Fibroblast of pulmonary artery (primary cell): Measurements from ENCODE around the gene RALA.
A peak's percentile ranks its signal among the peaks of the same experiment; 100 is the strongest.

Source experiments
- DNase-seq: peaks from one replicate; pipeline ENCODE4 v3.0.0-alpha.2; 2010; ENCODE audit warnings: low read depth
- H3K4me3 ChIP-seq: replicated peaks from 2 replicates; pipeline ENCODE4 v1.5.1; 2011; ENCODE audit warnings: low read depth, mild to moderate bottlenecking, control low read depth, low read length, moderate library complexity
- CTCF ChIP-seq: IDR thresholded peaks from 2 replicates; pipeline ENCODE4 v1.5.1; 2011; ENCODE audit warnings: mild to moderate bottlenecking, control low read depth, low read length, inconsistent platforms; ENCODE audit errors: missing control alignments

RALA gene

GRCh38 chr7:39695852-39696586 lies 72.6 kb downstream of the RALA start:
- TF ChIP-seq CTCF = no peak
- H3K4me3 ChIP-seq = no peak overlapping the region
- no peak for DNase-seq

DNA sequence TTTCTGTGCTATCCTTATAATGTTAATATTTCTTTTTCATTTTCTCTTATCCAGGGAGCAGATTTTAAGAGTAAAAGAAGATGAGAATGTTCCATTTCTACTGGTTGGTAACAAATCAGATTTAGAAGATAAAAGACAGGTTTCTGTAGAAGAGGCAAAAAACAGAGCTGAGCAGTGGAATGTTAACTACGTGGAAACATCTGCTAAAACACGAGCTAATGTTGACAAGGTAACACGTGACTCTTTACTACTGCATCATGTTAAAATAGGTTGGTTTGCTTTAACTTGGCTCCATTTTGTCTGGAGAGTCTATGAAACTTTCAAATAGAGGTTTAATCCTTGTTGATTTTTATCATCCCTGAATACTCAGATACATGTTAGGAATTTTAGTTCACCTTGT lies 73.3 kb downstream of the RALA start:
- no peak overlapping the region for H3K4me3 ChIP-seq
- DNase-seq = no peak
- no peak for TF ChIP-seq CTCF

DNA sequence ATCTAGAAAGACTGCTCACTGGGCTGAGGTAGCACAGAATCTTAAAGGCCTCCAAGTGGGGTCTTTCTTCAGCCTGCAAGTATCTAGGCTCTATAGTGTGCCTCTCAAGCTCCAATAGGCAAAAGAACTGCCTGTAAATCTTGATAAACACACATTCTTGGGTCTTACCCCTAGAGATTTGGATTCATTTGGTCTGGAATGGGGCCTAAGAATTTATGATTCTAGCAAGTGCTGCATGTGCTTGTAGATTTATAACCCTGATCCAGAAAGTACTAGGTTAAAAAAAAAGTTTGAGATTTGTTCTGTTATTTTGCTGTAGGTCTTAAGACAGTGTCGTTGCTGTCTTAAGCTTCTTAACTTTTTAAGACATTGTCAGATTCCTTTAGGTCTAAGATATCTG lies 74.1 kb downstream of the RALA start:
- DNase-seq = no peak

DNA sequence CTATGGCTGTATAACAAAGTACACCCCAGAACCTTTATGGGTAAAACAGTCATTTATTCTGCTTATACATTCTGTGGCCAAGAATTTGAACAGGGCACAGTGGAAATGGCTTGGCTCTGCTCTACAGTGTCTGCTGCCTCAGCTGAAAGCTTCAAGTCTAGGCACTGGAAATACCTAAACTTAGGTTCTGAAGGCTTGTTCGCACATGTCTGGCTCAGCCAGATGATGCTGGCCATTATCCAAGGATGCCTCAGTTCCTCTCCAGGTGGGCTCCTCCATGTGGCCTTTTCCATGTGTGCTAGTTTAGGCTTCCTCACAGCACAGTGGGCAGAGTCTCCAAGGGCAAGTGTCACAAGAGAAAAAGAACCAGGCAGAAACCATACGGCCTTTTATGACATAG lies 76.8 kb downstream of the RALA start:
- TF ChIP-seq CTCF = no peak
- no peak for DNase-seq
- H3K4me3 ChIP-seq = no peak overlapping the region

More for the DNA sequence above, 74.1 kb downstream of the RALA start:
- no peak for TF ChIP-seq CTCF
- H3K4me3 ChIP-seq = no peak overlapping the region

- no peak for DNase-seq
- TF ChIP-seq CTCF = no peak
Observed at GRCh38 chr7:39700932-39701331, 77.6 kb downstream of the RALA start.

GRCh38 chr7:39702133-39702532 lies 78.8 kb downstream of the RALA start:
- DNase-seq = no peak
- H3K4me3 ChIP-seq = no peak overlapping the region
- no peak for TF ChIP-seq CTCF

More at GRCh38 chr7:39700932-39701331, 77.6 kb downstream of the RALA start:
- H3K4me3 ChIP-seq = no peak overlapping the region

- no peak overlapping the region for H3K4me3 ChIP-seq
- peak; percentile 29 for TF ChIP-seq CTCF
- peak; percentile 48 for DNase-seq
Observed at GRCh38 chr7:39703144-39703543, 79.8 kb downstream of the RALA start.
